Esophagus squamous epithelium (tissue), 5 donors: ENCODE data around the gene HOXA7. TPM values are rescaled to one million over a fixed set of nuclear protein-coding genes. Genes with fewer than 3 reads are reported as not detected.

Source experiments
- DNase-seq: peaks from one replicate; lab custom pipeline; 2025; lab: John Stamatoyannopoulos, UW
- H3K27ac ChIP-seq, 4 donors: fragments of 200-600 bp; sonication (generic); one replicate each; pipeline ENCODE4 v1.5.1; 2016 to 2019; ENCODE audit warnings: mild to moderate bottlenecking in 1 of 4
- H3K27me3 ChIP-seq, 4 donors: fragments of 200-600 bp; sonication (generic); 1 replicate in 3 of 4; 2 replicates in 1 of 4; pipeline versions ENCODE4 v1.5.1 to v1.6.0; 2017 to 2021; ENCODE audit warnings: antibody characterized with exemption in 1 of 4
- H3K36me3 ChIP-seq, 3 donors: fragments of 200-600 bp; sonication (generic); one replicate each; pipeline ENCODE4 v1.5.1; 2016 to 2019
- H3K4me1 ChIP-seq, 3 donors: fragments of 200-600 bp; sonication (generic); one replicate each; pipeline ENCODE4 v1.5.1; 2017 to 2019
- H3K4me3 ChIP-seq, 4 donors: fragments of 200-600 bp; sonication (generic); 1 replicate in 3 of 4; 2 replicates in 1 of 4; pipeline ENCODE4 v1.5.1; 2016 to 2019; ENCODE audit warnings: mild to moderate bottlenecking in 2 of 4, moderate library complexity in 1 of 4
- H3K9me3 ChIP-seq, 3 donors: fragments of 200-600 bp; sonication (generic); one replicate each; pipeline ENCODE4 v1.5.1; 2016 to 2019
- CTCF ChIP-seq, 6 experiments: fragments of 450-650 bp in 4 of 6; fragments of 200-600 bp in 2 of 6; sonication (generic) in 2 of 6; IDR thresholded peaks; one replicate each; pipeline ENCODE4 v1.5.1; 2016 to 2019; ENCODE audit warnings: antibody characterized with exemption in 6 of 6, mild to moderate bottlenecking in 4 of 6, moderate library complexity in 4 of 6
- POLR2A ChIP-seq, 4 donors: fragments of 450-650 bp; IDR thresholded peaks; one replicate each; pipeline ENCODE4 v1.6.1; 2017; ENCODE audit warnings: antibody characterized with exemption in 4 of 4, mild to moderate bottlenecking in 4 of 4, moderate library complexity in 3 of 4
- WGBS, 2 donors: methylation state at CpG; one replicate each; pipeline ENCODE4 v1.1.5; 2018; 5-methylcytosine and 5-hydroxymethylcytosine counted together
- intact Hi-C: fragments of 100-400 bp; cut with DNase I; formaldehyde crosslinking; loops from one replicate; pipeline ENCODE4 v1.15.0; 2022
- total RNA-seq, 4 donors: library from RNA; depleted of rRNA; stranded (reverse); fragments of >200 nt; gene quantifications; one replicate each; pipeline ENCODE4 v1.1.0, GENCODE V29; 2016
- donor health status: DM: yes; HTN: yes; CAD: no.

Gene HOXA7
- total RNA-seq, 4 donors from 2014 or later = 0.23 to 0.76 (median 0.48) TPM

GRCh38 chr7:27200761-27201579 is 44.5 kb upstream of the HOXA7 start:
- H3K27me3 ChIP-seq = peaks cover 54 to 100% (median 75%) of the 10 kb centered on the region in 4 donors
- peaks cover 31 to 60% (median 34%) of the 10 kb centered on the region in 3 donors for H3K4me1 ChIP-seq
- WGBS, 2 donors = 4 to 8% methylated on average over 8 to 9 of the region's 14 CpGs
- H3K36me3 ChIP-seq = no peaks in the 10 kb centered on the region
- peak overlapping the region in 3 of 4 donors; percentile 27 to 62 (median 44) for H3K4me3 ChIP-seq
- H3K27ac ChIP-seq = no peak overlapping the region
- DNase-seq = no peak
- intact Hi-C loops = no loop called here
- no peaks in the 10 kb centered on the region for H3K9me3 ChIP-seq
- TF ChIP-seq POLR2A (IDR thresholded peaks at IDR 0.05) = no peak
- TF ChIP-seq CTCF (IDR thresholded peaks at IDR 0.05) = no peak

GRCh38 chr7:27199849-27200760 is 43.6 kb upstream of the HOXA7 start, which contains the start of gene HOXA13:
Gene HOXA13 (minus strand): TSS chr7:27200091. CDS start chr7:27200077, 14 bp downstream.
- Histone ChIP-seq H3K36me3 (no peaks in the 10 kb centered on the region), H3K9me3 (no peaks in the 10 kb centered on the region), H3K4me1 (peaks cover 26 to 56% (median 34%) of the 10 kb centered on the region in 3 donors), H3K4me3 (peak within 1 kb of the TSS; percentile 22 to 62 (median 36)), H3K27ac (no peak within 1 kb of the TSS), H3K27me3 (peaks cover 50 to 100% (median 72%) of the 10 kb centered on the region in 4 donors)
- intact Hi-C loops = loop anchor here (10.0 kb wide), 1 partner anchor 815 kb away; no protein-coding TSS in a partner anchor
- DNase-seq = no peak
- 5 to 12% methylated on average over 11 to 18 of the region's 99 CpGs for WGBS, 2 donors
- TF ChIP-seq CTCF (IDR thresholded peaks at IDR 0.05) (no peak), POLR2A (IDR thresholded peaks at IDR 0.05) (no peak)

GRCh38 chr7:27198871-27199801 is 42.7 kb upstream of the HOXA7 start:
- Histone ChIP-seq H3K9me3 (no peaks in the 10 kb centered on the region), H3K27ac (no peak overlapping the region), H3K27me3 (peaks cover 48 to 100% (median 71%) of the 10 kb centered on the region in 4 donors), H3K4me1 (peaks cover 20 to 49% (median 34%) of the 10 kb centered on the region in 3 donors), H3K4me3 (peak overlapping the region in 2 of 4 donors; percentile 44 to 62), H3K36me3 (no peaks in the 10 kb centered on the region)
- 4 to 19% methylated on average over 2 to 14 of the region's 93 CpGs for WGBS, 2 donors
- intact Hi-C loops = loop anchor here (10.0 kb wide), 1 partner anchor 816 kb away; no protein-coding TSS in a partner anchor
- TF ChIP-seq POLR2A (IDR thresholded peaks at IDR 0.05) (no peak), CTCF (IDR thresholded peaks at IDR 0.05) (no peak)
- no peak for DNase-seq

- Histone ChIP-seq H3K27ac (no peak overlapping the region), H3K27me3 (peaks cover 42 to 100% (median 72%) of the 10 kb centered on the region in 4 donors), H3K36me3 (no peaks in the 10 kb centered on the region), H3K4me3 (no peak overlapping the region), H3K9me3 (no peaks in the 10 kb centered on the region), H3K4me1 (peaks cover 21 to 54% (median 35%) of the 10 kb centered on the region in 3 donors)
- no peak for DNase-seq
- TF ChIP-seq POLR2A (IDR thresholded peaks at IDR 0.05) (no peak), CTCF (IDR thresholded peaks at IDR 0.05) (no peak)
- intact Hi-C loops = loop anchor here (10.0 kb wide), 1 partner anchor 817 kb away; no protein-coding TSS in a partner anchor
- WGBS, 2 donors = 20% methylated on average over 14 to 25 of the region's 29 CpGs
These were observed 41.8 kb upstream of the HOXA7 start for GRCh38 chr7:27198138-27198841.
